ENCODE results near the gene TMEM125. TPM values are rescaled to one million over a fixed set of nuclear protein-coding genes. Genes with fewer than 3 reads are reported as not detected.

TMEM125 gene
- total and polyA plus RNA-seq, 9 of the 15 experiments (the other 6 are each of a cell fraction or from before 2014, with no cell fraction given), result 0.07 to 0.08 TPM; not detected in 7

DNA sequence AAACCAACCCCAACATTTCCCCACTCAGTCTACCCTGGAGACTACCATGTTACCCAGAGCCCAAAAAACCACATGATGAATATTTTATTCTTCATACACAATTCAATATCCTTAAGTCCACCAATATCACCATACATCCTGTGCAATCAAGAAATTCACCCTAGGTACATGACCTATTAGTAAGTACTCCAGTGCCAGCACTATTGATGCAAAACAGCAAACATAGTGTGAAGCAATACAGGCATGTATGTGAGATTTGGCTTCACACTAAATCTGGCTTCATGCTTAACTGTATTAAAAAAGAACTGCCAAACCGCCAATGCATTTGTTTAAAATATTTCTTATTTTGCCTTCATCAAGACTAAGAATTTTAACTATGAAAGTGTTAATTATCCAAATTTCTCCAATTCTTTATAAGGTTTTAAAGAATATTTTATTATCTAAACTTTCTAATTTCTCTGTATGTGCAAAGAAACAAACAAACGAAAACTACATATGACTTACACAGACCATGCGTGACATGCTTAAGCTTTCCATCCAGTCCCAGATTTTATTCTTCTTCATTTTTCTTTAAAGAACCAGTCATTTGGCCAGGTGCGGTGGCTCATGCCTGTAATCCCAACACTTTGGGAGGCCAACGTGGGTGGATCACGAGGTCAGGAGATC is 22.4 kb upstream of the TMEM125 start:
- Histone ChIP-seq H3K4me3 (no peak overlapping the region), H3K27ac (ENCODE audit: extremely low read depth, low read depth, low read length) (no peak overlapping the region), H3K9ac (ENCODE audit: insufficient read depth in 1 of 2, low read depth in 2 of 2, low read length in 2 of 2) (no peak overlapping the region), H3K4me1 (replicated peaks in 1 of 2; ENCODE audit: control insufficient read depth in 2 of 2, insufficient read depth in 2 of 2, low read length in 2 of 2) (no peaks in the 10 kb centered on the region), H2AFZ (ENCODE audit: low read depth, low read length) (no peak overlapping the region), H3K9me3 (replicated peaks; ENCODE audit: control insufficient read depth, insufficient read depth, low read depth, low read length) (no peaks in the 10 kb centered on the region; the same call in 1 of the 2 replicates), H3K79me2 (ENCODE audit: control insufficient read depth, insufficient read depth, low read length) (no peaks in the 10 kb centered on the region), H3K36me3 (ENCODE audit: control insufficient read depth, insufficient read depth, low read length) (no peaks in the 10 kb centered on the region), H3K4me2 (ENCODE audit: insufficient read depth, low read length) (no peak overlapping the region), H3K27me3 (ENCODE audit: control insufficient read depth in 2 of 2, insufficient read depth in 2 of 2, low read length in 2 of 2) (peaks cover 13 to 23% of the 10 kb centered on the region in 2 experiments), H3K9me1 (ENCODE audit: control insufficient read depth, insufficient read depth, low read length) (no peaks in the 10 kb centered on the region), H4K20me1 (replicated peaks; ENCODE audit: control insufficient read depth, insufficient read depth, low read length) (no peaks in the 10 kb centered on the region)
- ChIA-PET POLR2A (interaction anchor here (1.0 kb wide), 1 partner anchor 305 kb away, joined by 3 read pairs; no protein-coding TSS in a partner anchor), CTCF (ENCODE audit: low intra/inter-chr PET ratio) (no interaction called here)
- in situ Hi-C loops (cut with MboI), result no loop called here
- peak; percentile 6 for FAIRE-seq
- BruUV-seq (replicated peaks), result no TSS peak
- ATAC-seq, result no peak
- no peak for DNase-seq (ENCODE audit: extremely low read depth in 1 of 4, low spot score in 3 of 4)
- 7% methylated on average over 6 of the region's 6 CpGs for WGBS (ENCODE audit: insufficient coverage, low coverage, missing lambda C conversion rate)
- intact Hi-C loops (cut with micrococcal nuclease), result no loop called here
- TF ChIP-seq ZNF23 (CRISPR knock-in tag; IDR thresholded peaks at IDR 0.05) (no peak), ERF (CRISPR knock-in tag; IDR thresholded peaks at IDR 0.05) (no peak), ZFP36 (IDR thresholded peaks at IDR 0.05; ENCODE audit: low read depth, low read length, partially characterized antibody) (peak; percentile 57)

DNA sequence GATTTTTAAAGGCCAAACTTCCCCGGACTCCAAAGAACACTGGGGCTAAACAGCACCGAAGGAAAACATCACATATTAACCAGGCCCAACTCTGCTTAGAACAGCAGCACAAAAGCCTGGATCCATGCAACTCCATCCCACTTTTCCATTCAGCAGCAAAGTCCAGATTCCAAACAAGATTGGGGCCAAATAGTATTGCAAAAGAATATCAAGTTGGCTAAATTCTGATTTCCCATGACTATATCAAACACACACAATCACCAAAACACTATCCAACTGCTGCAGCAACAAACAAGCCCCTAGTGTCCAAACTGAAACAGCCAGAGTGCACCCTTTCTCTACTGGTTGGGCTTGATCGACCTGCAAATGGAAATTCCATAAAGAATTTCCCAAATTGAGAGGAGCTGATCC is 19.4 kb upstream of the TMEM125 start:
- no peak overlapping the region for H3K4me3 ChIP-seq
- no peak overlapping the region for H3K9ac ChIP-seq (ENCODE audit: insufficient read depth in 1 of 2, low read depth in 2 of 2, low read length in 2 of 2)
- no peak overlapping the region for H2AFZ ChIP-seq (ENCODE audit: low read depth, low read length)
- no peak for TF ChIP-seq RB1 (IDR thresholded peaks at IDR 0.05; ENCODE audit: low read depth)
- no peak for TF ChIP-seq ZNF398 (CRISPR knock-in tag; IDR thresholded peaks at IDR 0.05)
- no peaks in the 10 kb centered on the region for H3K4me1 ChIP-seq (replicated peaks in 1 of 2; ENCODE audit: control insufficient read depth in 2 of 2, insufficient read depth in 2 of 2, low read length in 2 of 2)
- DNase-seq (ENCODE audit: extremely low read depth in 1 of 4, low spot score in 3 of 4) (no peak), ATAC-seq (no peak), FAIRE-seq (no peak)
- ChIA-PET CTCF (ENCODE audit: low intra/inter-chr PET ratio) (no interaction called here), POLR2A (no interaction called here)
- no peaks in the 10 kb centered on the region for H3K36me3 ChIP-seq (ENCODE audit: control insufficient read depth, insufficient read depth, low read length)
- H3K27me3 ChIP-seq (ENCODE audit: control insufficient read depth in 2 of 2, insufficient read depth in 2 of 2, low read length in 2 of 2), result peaks cover 6 to 23% of the 10 kb centered on the region in 2 experiments; a peak in 3 of 5 replicates
- intact Hi-C loops (cut with micrococcal nuclease) (no loop called here), in situ Hi-C loops (cut with MboI) (no loop called here)
- no peaks in the 10 kb centered on the region for H3K9me1 ChIP-seq (ENCODE audit: control insufficient read depth, insufficient read depth, low read length)
- H3K9me3 ChIP-seq (replicated peaks; ENCODE audit: control insufficient read depth, insufficient read depth, low read depth, low read length), result no peaks in the 10 kb centered on the region; the same call in 1 of the 2 replicates
- H4K20me1 ChIP-seq (replicated peaks; ENCODE audit: control insufficient read depth, insufficient read depth, low read length), result no peaks in the 10 kb centered on the region
- H3K27ac ChIP-seq (ENCODE audit: extremely low read depth, low read depth, low read length), result no peak overlapping the region
- no peaks in the 10 kb centered on the region for H3K79me2 ChIP-seq (ENCODE audit: control insufficient read depth, insufficient read depth, low read length)
- no peak overlapping the region for H3K4me2 ChIP-seq (ENCODE audit: insufficient read depth, low read length)
- WGBS (ENCODE audit: insufficient coverage, low coverage, missing lambda C conversion rate), result 0% methylated on average over 3 of the region's 3 CpGs
- no TSS peak for BruUV-seq (replicated peaks)
